ENCODE measurements around the gene RAB26. TPM values are rescaled to one million over a fixed set of nuclear protein-coding genes. Genes with fewer than 3 reads are reported as not detected.
A peak's percentile ranks its signal among the peaks of the same experiment; 100 is the strongest.
"Not testable (repeated sequence)": the region's sequence is repeated elsewhere in the genome, so short reads cannot be mapped to it uniquely, and the experiment has no call there.

Gene RAB26
- polyA plus RNA-seq, 2 donors: 1.1 to 4.7 TPM

GRCh38 chr16:2135071-2135470 lies 13.4 kb upstream of the RAB26 start:
- H3K36me3 ChIP-seq (ENCODE audit: control insufficient read depth in 2 of 2, insufficient read depth in 2 of 2, low read length in 1 of 2); H3K27me3 ChIP-seq (ENCODE audit: control insufficient read depth in 1 of 2, insufficient read depth in 2 of 2, low read length in 2 of 2); H3K4me1 ChIP-seq (ENCODE audit: control insufficient read depth in 2 of 2, insufficient read depth in 2 of 2, low read length in 1 of 2); H3K9me3 ChIP-seq (ENCODE audit: control insufficient read depth in 2 of 2, insufficient read depth in 1 of 2, low read depth in 1 of 2, low read length in 1 of 2): not testable (repeated sequence)
- Histone ChIP-seq H3K27ac (ENCODE audit: low read depth in 2 of 2, low read length in 1 of 2) (peak overlapping the region; percentile 74 to 79), H3K4me3 (ENCODE audit: low read depth in 1 of 2, low read length in 2 of 2) (peak overlapping the region; percentile 50 to 51)
- WGBS, 2 donors: 0 to 1% methylated on average over 28 to 34 of the region's 42 CpGs

GRCh38 chr16:2135770-2136490 lies 12.5 kb upstream of the RAB26 start, which contains the start of gene PKD1:
PKD1 (minus strand) TSS chr16:2135898; CDS start chr16:2135689, 209 bp downstream.
- not testable (repeated sequence) for H3K9me3 ChIP-seq (ENCODE audit: control insufficient read depth in 2 of 2, insufficient read depth in 1 of 2, low read depth in 1 of 2, low read length in 1 of 2); H3K27me3 ChIP-seq (ENCODE audit: control insufficient read depth in 1 of 2, insufficient read depth in 2 of 2, low read length in 2 of 2); H3K4me1 ChIP-seq (ENCODE audit: control insufficient read depth in 2 of 2, insufficient read depth in 2 of 2, low read length in 1 of 2); H3K36me3 ChIP-seq (ENCODE audit: control insufficient read depth in 2 of 2, insufficient read depth in 2 of 2, low read length in 1 of 2)
- Histone ChIP-seq H3K4me3 (ENCODE audit: low read depth in 1 of 2, low read length in 2 of 2) (peak within 1 kb of the TSS; percentile 50 to 51), H3K27ac (ENCODE audit: low read depth in 2 of 2, low read length in 1 of 2) (peak within 1 kb of the TSS; percentile 79 to 82)
- WGBS, 2 donors: 0 to 1% methylated on average over 30 to 68 of the region's 81 CpGs

- Histone ChIP-seq H3K36me3 (ENCODE audit: control insufficient read depth in 2 of 2, insufficient read depth in 2 of 2, low read length in 1 of 2) (no peaks in the 10 kb centered on the region), H3K4me3 (ENCODE audit: low read depth in 1 of 2, low read length in 2 of 2) (no peak overlapping the region)
- 70 to 72% methylated on average over 31 of the region's 31 CpGs for WGBS, 2 donors
Observed at GRCh38 chr16:2142942-2143877, 5.2 kb upstream of the RAB26 start.

GRCh38 chr16:2143878-2144485 lies 4.4 kb upstream of the RAB26 start:
- Histone ChIP-seq H3K27ac (ENCODE audit: low read depth in 2 of 2, low read length in 1 of 2) (no peak overlapping the region), H3K27me3 (ENCODE audit: control insufficient read depth in 1 of 2, insufficient read depth in 2 of 2, low read length in 2 of 2) (no peaks in the 10 kb centered on the region), H3K9me3 (ENCODE audit: control insufficient read depth in 2 of 2, insufficient read depth in 1 of 2, low read depth in 1 of 2, low read length in 1 of 2) (no peaks in the 10 kb centered on the region), H3K4me1 (ENCODE audit: control insufficient read depth in 2 of 2, insufficient read depth in 2 of 2, low read length in 1 of 2) (peaks cover 2 to 6% of the 10 kb centered on the region in 2 donors), H3K36me3 (ENCODE audit: control insufficient read depth in 2 of 2, insufficient read depth in 2 of 2, low read length in 1 of 2) (no peaks in the 10 kb centered on the region), H3K4me3 (ENCODE audit: low read depth in 1 of 2, low read length in 2 of 2) (no peak overlapping the region)
- 72 to 82% methylated on average over 17 of the region's 17 CpGs for WGBS, 2 donors

More at GRCh38 chr16:2142942-2143877, 5.2 kb upstream of the RAB26 start:
- H3K27me3 ChIP-seq (ENCODE audit: control insufficient read depth in 1 of 2, insufficient read depth in 2 of 2, low read length in 2 of 2): no peaks in the 10 kb centered on the region
- H3K27ac ChIP-seq (ENCODE audit: low read depth in 2 of 2, low read length in 1 of 2): no peak overlapping the region
- H3K4me1 ChIP-seq (ENCODE audit: control insufficient read depth in 2 of 2, insufficient read depth in 2 of 2, low read length in 1 of 2): peaks cover 0 to 2% of the 10 kb centered on the region in 2 donors
- H3K9me3 ChIP-seq (ENCODE audit: control insufficient read depth in 2 of 2, insufficient read depth in 1 of 2, low read depth in 1 of 2, low read length in 1 of 2): no peaks in the 10 kb centered on the region

- Histone ChIP-seq H3K9me3 (ENCODE audit: control insufficient read depth in 2 of 2, insufficient read depth in 1 of 2, low read depth in 1 of 2, low read length in 1 of 2) (no peaks in the 10 kb centered on the region), H3K27ac (ENCODE audit: low read depth in 2 of 2, low read length in 1 of 2) (no peak overlapping the region), H3K4me1 (ENCODE audit: control insufficient read depth in 2 of 2, insufficient read depth in 2 of 2, low read length in 1 of 2) (peaks cover 6 to 17% of the 10 kb centered on the region in 2 donors), H3K4me3 (ENCODE audit: low read depth in 1 of 2, low read length in 2 of 2) (no peak overlapping the region), H3K36me3 (ENCODE audit: control insufficient read depth in 2 of 2, insufficient read depth in 2 of 2, low read length in 1 of 2) (no peaks in the 10 kb centered on the region), H3K27me3 (ENCODE audit: control insufficient read depth in 1 of 2, insufficient read depth in 2 of 2, low read length in 2 of 2) (no peaks in the 10 kb centered on the region)
- WGBS, 2 donors: 86 to 87% methylated on average over 5 of the region's 5 CpGs
Observed at GRCh38 chr16:2145843-2146242, 2.6 kb upstream of the RAB26 start.

- H3K9me3 ChIP-seq (ENCODE audit: control insufficient read depth in 2 of 2, insufficient read depth in 1 of 2, low read depth in 1 of 2, low read length in 1 of 2): no peaks in the 10 kb centered on the region
- no peaks in the 10 kb centered on the region for H3K27me3 ChIP-seq (ENCODE audit: control insufficient read depth in 1 of 2, insufficient read depth in 2 of 2, low read length in 2 of 2)
- peaks cover 14 to 27% of the 10 kb centered on the region in 2 donors for H3K4me1 ChIP-seq (ENCODE audit: control insufficient read depth in 2 of 2, insufficient read depth in 2 of 2, low read length in 1 of 2)
- H3K36me3 ChIP-seq (ENCODE audit: control insufficient read depth in 2 of 2, insufficient read depth in 2 of 2, low read length in 1 of 2): peaks cover 0 to 7% of the 10 kb centered on the region in 2 donors
- no peak overlapping the region for H3K4me3 ChIP-seq (ENCODE audit: low read depth in 1 of 2, low read length in 2 of 2)
- WGBS, 2 donors: 68 to 74% methylated on average over 6 of the region's 6 CpGs
- H3K27ac ChIP-seq (ENCODE audit: low read depth in 2 of 2, low read length in 1 of 2): peak overlapping the region in 1 of 2 donors; percentile 6
Observed at GRCh38 chr16:2147378-2147777, 1.0 kb upstream of the RAB26 start.

- Histone ChIP-seq H3K4me3 (ENCODE audit: low read depth in 1 of 2, low read length in 2 of 2) (peak overlapping the region; percentile 34 to 45), H3K36me3 (ENCODE audit: control insufficient read depth in 2 of 2, insufficient read depth in 2 of 2, low read length in 1 of 2) (peaks cover 0 to 7% of the 10 kb centered on the region in 2 donors), H3K4me1 (ENCODE audit: control insufficient read depth in 2 of 2, insufficient read depth in 2 of 2, low read length in 1 of 2) (peaks cover 21 to 36% of the 10 kb centered on the region in 2 donors), H3K27me3 (ENCODE audit: control insufficient read depth in 1 of 2, insufficient read depth in 2 of 2, low read length in 2 of 2) (no peaks in the 10 kb centered on the region), H3K27ac (ENCODE audit: low read depth in 2 of 2, low read length in 1 of 2) (no peak overlapping the region), H3K9me3 (ENCODE audit: control insufficient read depth in 2 of 2, insufficient read depth in 1 of 2, low read depth in 1 of 2, low read length in 1 of 2) (no peaks in the 10 kb centered on the region)
- 2% methylated on average over 42 to 62 of the region's 62 CpGs for WGBS, 2 donors
Observed at GRCh38 chr16:2148714-2149629, 547 bp downstream of the RAB26 start.

- Histone ChIP-seq H3K27me3 (ENCODE audit: control insufficient read depth in 1 of 2, insufficient read depth in 2 of 2, low read length in 2 of 2) (no peaks in the 10 kb centered on the region), H3K27ac (ENCODE audit: low read depth in 2 of 2, low read length in 1 of 2) (peak overlapping the region in 1 of 2 donors; percentile 77), H3K9me3 (ENCODE audit: control insufficient read depth in 2 of 2, insufficient read depth in 1 of 2, low read depth in 1 of 2, low read length in 1 of 2) (no peaks in the 10 kb centered on the region), H3K36me3 (ENCODE audit: control insufficient read depth in 2 of 2, insufficient read depth in 2 of 2, low read length in 1 of 2) (peaks cover 0 to 7% of the 10 kb centered on the region in 2 donors), H3K4me1 (ENCODE audit: control insufficient read depth in 2 of 2, insufficient read depth in 2 of 2, low read length in 1 of 2) (peaks cover 21 to 36% of the 10 kb centered on the region in 2 donors), H3K4me3 (ENCODE audit: low read depth in 1 of 2, low read length in 2 of 2) (no peak overlapping the region)
- 46 to 50% methylated on average over 24 of the region's 24 CpGs for WGBS, 2 donors
Observed at GRCh38 chr16:2149630-2150417, 1.4 kb downstream of the RAB26 start.
